ENCODE results near the gene DPF3.

DPF3 gene

DNA sequence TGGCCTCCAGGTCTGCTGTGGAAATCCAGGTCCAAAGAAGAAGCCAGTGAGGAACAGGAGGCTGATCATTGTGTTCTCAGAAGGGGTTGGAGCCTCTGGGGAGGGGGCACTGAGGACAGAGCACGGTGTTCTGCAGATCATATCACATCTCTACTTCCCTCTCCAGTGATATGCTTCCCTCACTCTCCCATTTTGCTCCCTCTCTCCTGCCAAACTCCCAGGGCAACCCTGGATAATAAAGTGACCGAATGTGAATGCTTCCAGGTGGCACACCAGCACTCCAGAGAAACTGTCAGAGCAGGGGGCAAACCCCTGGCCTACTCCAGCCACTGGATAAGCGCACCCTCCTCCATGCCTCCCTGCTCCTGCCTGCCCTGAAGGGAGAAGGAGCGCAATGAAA, 57.8 kb downstream of the DPF3 start:
- DNase-seq (ENCODE audit: low read depth), result no peak
- TF ChIP-seq, protein P1, sequence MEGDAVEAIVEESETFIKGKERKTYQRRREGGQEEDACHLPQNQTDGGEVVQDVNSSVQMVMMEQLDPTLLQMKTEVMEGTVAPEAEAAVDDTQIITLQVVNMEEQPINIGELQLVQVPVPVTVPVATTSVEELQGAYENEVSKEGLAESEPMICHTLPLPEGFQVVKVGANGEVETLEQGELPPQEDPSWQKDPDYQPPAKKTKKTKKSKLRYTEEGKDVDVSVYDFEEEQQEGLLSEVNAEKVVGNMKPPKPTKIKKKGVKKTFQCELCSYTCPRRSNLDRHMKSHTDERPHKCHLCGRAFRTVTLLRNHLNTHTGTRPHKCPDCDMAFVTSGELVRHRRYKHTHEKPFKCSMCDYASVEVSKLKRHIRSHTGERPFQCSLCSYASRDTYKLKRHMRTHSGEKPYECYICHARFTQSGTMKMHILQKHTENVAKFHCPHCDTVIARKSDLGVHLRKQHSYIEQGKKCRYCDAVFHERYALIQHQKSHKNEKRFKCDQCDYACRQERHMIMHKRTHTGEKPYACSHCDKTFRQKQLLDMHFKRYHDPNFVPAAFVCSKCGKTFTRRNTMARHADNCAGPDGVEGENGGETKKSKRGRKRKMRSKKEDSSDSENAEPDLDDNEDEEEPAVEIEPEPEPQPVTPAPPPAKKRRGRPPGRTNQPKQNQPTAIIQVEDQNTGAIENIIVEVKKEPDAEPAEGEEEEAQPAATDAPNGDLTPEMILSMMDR (IDR thresholded peaks at IDR 0.05; ENCODE audit: insufficient read depth, low read depth, low read length, missing control alignments), result no peak
- H3K4me3 ChIP-seq (ENCODE audit: low read length), result no peak overlapping the region

DNA sequence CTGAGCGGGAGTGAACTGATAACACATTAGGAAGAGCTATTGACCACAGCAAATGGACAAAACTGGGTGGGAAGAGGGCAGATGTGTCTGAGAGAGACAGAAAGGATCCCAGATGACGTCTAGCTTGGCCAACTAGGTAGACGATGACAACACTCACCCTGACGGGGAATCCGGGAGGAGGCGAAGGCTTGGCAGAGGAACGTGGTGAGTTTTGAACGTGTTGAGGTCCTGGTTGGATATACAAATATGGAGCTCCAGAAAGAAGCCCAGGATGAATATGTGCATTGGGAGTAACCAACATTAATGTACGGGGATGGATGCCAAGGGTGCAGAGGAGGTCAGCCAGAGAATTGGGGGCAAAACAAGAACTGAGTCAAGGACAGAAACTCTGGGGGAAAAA, 60.7 kb downstream of the DPF3 start:
- no peak for DNase-seq (ENCODE audit: low read depth)
- no peak overlapping the region for H3K4me3 ChIP-seq (ENCODE audit: low read length)
- TF ChIP-seq, protein P1 (IDR thresholded peaks at IDR 0.05; ENCODE audit: insufficient read depth, low read depth, low read length, missing control alignments), result no peak

DNA sequence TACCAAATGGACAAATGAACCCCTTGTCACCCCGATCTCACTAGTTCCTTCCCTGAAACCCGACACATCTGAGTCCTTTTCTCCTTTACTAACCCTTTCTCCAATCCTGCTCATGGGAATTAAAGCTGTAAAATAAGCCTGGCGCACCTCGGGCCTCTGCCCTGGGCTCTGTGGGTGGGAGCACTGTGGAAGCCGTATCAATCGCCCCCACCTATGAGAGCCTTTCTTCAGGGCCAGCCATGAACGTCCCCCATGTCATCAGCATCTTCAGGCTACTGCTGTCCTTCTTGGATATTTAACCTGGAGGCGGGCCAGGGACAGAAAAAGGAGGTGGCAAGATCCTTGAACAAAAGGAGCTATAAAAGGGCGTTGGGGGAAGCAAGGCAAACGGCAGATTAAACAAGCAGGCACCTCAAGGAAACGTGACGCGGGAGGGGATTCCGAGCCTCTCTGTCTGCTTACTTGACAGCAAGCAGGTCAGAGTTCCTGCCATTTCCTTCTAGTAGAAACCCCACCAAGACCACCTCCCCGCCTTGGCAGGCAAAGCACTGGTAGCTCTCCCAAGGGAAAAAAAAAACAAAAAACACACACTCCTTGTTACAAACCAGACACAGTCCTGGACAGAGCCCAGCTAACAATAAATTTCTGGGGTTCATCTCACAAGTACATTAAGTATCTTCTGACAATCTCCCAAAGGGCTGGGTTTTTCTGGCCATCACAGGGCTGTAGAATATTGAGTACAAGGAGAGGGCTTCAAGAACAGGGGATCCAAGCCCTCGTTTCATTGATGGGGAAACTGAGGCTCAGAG, 62.9 kb downstream of the DPF3 start:
- no peak for DNase-seq (ENCODE audit: low read depth)
- TF ChIP-seq, protein P1 (IDR thresholded peaks at IDR 0.05; ENCODE audit: insufficient read depth, low read depth, low read length, missing control alignments), result no peak
- no peak overlapping the region for H3K4me3 ChIP-seq (ENCODE audit: low read length)

DNA sequence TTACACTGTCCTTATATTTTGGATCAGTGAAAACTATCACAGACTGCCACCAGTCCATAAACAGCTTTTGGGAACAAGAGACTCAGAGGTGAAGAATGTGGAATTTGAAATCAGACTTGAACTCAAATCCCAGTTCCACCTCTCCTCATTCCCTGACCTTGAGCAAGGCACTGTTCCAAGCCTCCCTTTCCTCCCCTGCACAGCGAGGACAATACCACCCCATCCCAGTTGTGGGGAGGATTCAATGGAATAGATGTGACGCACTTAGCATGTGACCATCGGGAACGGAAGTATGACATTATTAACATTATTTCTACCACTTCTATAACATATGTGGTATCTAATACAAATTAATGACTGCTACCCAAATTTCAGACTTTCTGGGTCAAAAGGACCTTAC, 63.5 kb downstream of the DPF3 start:
- TF ChIP-seq, protein P1 (IDR thresholded peaks at IDR 0.05; ENCODE audit: insufficient read depth, low read depth, low read length, missing control alignments), result no peak
- no peak overlapping the region for H3K4me3 ChIP-seq (ENCODE audit: low read length)
- no peak for DNase-seq (ENCODE audit: low read depth)

DNA sequence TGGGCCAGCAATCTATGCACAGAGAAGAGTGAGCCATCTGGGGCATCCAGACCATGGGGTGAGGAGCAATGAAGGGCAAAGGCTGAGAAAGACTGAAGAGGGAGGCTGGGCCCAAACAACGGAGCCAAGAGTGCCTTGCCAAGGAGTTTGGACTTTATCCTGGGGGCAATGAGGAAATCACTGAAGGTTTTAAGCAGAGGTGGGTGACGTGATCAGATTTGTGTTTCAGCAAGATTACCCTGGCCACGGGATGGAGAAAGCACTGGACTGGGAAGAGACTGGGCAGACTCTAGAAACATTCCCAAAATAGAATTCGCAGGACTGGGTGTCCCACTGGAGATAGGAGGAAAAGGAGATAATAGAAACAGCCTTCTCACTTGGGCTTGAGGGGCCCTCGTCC, 65.3 kb downstream of the DPF3 start:
- TF ChIP-seq, protein P1 (IDR thresholded peaks at IDR 0.05; ENCODE audit: insufficient read depth, low read depth, low read length, missing control alignments), result no peak
- no peak overlapping the region for H3K4me3 ChIP-seq (ENCODE audit: low read length)
- no peak for DNase-seq (ENCODE audit: low read depth)

DNA sequence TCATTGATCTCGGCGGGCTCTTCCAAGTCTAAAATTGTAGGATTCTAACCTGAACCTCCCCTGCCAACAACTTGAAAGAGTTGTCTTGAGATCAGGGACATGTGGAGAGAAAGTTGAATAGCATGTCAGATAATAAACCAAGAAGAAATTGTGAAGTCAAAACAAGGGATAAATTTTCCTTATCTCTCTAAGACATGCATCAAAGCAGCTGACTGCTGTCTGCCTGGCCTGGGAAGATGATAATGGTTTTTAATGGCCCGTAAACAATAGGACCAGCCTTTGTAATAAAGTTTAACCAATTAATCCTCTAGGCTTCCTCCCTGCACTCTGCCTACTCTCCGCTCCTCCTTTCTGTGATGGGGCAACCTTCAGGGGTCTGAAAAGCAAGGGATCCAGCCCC, 67.9 kb downstream of the DPF3 start:
- no peak for DNase-seq (ENCODE audit: low read depth)
- H3K4me3 ChIP-seq (ENCODE audit: low read length), result no peak overlapping the region
- TF ChIP-seq, protein P1 (IDR thresholded peaks at IDR 0.05; ENCODE audit: insufficient read depth, low read depth, low read length, missing control alignments), result no peak

DNA sequence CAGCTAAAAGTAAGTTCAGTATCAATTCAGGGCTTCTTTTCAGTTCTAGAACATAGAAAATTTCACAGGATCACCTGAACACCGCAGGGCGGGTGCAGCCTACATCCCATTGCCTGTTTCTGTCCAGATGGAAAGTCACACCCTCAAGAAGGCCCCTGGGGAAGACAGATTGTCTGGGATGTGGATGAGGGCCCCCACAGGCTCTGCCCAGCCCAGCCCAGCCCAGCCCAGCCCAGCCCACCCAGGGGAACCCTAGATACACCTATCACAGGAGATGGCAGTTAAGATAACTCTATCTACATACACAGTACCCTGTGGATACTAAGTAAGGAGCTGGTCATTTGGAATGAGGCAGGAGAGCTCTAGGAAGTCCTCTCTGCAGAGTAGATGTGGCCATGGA, 68.4 kb downstream of the DPF3 start:
- TF ChIP-seq, protein P1 (IDR thresholded peaks at IDR 0.05; ENCODE audit: insufficient read depth, low read depth, low read length, missing control alignments), result no peak
- DNase-seq (ENCODE audit: low read depth), result no peak
- no peak overlapping the region for H3K4me3 ChIP-seq (ENCODE audit: low read length)
